ELF-1 (cell line): ENCODE results near the gene PRPSAP2.
"Not testable (repeated sequence)": the region's sequence is repeated elsewhere in the genome, so short reads cannot be mapped to it uniquely, and the experiment has no call there.

ENCODE experiments used
- DNase-seq: peaks from one replicate; pipeline ENCODE4 v3.0.0-alpha.2; 2016; ENCODE audit warnings: low read depth, low spot score

The PRPSAP2 gene, protein sequence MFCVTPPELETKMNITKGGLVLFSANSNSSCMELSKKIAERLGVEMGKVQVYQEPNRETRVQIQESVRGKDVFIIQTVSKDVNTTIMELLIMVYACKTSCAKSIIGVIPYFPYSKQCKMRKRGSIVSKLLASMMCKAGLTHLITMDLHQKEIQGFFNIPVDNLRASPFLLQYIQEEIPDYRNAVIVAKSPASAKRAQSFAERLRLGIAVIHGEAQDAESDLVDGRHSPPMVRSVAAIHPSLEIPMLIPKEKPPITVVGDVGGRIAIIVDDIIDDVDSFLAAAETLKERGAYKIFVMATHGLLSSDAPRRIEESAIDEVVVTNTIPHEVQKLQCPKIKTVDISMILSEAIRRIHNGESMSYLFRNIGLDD

DNA sequence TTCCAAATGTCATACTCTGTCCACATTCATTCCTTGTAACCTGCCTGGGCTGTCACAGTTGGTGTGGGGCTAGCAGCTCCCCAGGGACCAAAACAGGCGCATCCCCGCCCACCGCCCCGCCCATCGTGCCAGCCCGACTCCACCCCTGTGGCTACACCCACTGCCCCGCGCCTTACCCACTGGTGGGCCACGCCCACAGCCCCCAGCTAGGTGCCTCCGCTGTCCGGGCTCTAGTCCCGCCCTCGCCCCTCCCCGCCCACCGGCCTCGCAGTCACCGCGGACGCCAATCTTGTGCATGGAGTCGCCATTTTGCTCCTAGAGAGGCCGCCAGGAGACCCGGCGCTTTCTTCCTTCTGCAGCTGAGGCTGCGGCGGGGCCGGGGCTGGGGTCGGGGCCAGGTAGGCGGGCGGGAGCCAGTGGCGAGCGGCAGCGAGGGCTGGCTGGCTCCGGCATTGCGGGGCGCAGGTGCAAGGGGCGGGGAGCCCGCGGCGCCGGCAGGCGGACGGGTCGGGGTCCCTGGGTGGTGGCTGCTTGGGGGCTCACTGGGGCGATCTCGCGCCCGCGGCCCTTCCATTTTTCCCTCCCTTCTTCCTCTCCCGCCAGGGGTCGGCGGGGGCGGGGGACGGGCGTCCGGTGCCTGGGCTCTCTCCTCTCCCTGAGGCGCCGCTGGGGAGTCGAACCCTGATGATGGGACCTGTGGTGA is at the start of gene PRPSAP2:
PRPSAP2 (plus strand) TSS at position 268 of the 703 bp plus-strand sequence. CDS start 7,703 bp downstream, outside the sequence.
- peak; percentile 92 for DNase-seq

- not testable (repeated sequence) for DNase-seq
These were observed 42.0 kb upstream of the PRPSAP2 start for GRCh38 chr17:18815924-18816323.

DNA sequence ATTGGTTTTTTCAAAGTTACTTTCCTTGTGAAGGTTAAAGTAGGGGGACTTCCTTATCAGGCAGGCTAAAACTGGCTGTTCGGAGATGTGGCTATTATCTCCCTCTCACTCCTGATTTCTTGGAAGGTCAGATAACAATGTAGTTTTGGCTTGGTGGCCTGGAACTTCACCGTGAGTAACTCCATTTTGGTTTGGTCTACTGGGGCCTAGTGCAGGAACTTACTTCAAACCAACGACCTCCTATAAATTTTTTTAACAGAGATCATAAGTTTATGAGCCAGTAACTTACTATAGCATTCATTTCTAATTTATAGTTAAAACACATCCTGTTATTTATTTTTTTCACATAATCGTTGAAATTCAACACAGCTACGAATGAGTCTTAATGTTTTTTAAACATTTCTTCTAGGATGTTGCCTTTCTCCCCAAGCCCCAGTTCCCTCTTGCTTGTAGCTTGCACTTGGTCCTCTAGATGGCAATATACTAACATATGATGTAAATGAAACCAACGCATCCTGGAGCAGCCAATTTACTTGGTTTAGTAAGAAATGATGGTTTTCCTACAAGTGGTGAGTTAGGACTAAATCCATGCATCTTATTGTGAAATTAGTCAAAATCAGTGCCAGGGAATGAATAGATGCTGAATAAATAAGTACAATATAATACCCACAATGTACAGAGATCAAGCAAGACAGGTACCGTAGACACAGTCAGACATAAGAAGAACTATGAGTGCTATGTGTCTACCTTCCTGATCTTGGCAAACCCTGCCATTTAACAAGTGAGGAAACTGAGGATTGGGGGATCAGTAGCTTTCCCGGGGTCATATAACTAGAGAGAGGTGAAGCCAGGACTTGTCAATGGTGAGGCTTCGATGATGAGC is 41.2 kb upstream of the PRPSAP2 start:
- peak; percentile 26 for DNase-seq

DNA sequence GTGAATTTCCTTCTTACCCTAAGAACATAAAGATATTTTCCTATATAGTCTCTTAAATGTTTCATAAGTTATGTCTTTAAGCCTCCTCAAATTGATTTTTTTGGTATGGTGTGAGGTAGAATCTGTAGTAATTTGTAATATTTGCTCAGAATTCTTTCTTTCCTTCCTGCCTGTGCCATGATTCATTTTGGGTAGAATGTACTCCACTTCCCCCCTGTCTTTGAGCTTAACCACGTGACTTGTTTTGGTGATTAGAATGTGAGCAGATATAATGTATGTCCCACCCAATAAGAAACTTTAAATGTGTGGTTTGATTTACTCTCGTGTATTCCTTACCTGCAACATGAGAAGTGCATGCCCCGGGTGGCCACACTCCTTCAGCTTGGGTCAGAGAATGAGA is 36.5 kb upstream of the PRPSAP2 start:
- not testable (repeated sequence) for DNase-seq

DNA sequence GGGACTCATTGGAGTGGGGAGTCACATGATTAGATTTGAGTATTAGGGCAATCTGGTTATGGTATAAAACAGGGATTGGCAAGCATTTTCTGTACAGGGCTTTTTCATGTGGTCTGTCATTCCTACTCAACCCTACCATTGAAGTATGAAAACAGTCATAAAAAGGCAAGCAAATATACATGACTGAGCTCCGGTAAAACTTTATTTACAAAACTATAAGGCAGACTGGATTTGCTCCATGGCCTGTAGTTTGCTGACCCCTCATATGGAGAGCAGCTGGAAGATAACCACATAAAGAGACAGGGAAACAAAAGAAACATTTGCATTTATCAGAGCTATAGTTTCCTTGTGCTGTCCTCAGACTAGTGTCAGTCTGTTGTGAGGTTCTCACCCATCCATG is 30.3 kb upstream of the PRPSAP2 start:
- not testable (repeated sequence) for DNase-seq

DNA sequence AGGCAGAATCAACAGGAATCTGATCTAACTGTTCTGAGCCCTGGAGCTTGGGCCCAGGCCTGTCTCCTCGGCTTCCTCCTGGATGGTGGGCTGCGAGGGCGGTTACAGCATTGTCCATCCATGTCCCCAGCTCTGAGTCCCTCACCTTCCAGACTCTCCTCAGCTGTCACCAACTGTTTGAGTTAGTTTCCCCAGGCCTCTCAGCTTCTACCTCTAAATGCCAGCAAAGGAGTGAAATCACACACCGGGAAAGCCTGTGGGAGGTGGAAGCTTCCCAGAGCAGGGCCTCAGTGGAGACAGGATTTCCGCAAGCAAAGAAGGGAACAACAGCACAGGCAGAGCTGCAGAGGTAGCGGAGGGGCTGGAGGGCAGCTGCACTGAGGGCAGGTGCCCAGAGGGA is 9.4 kb upstream of the PRPSAP2 start:
- DNase-seq, result no peak

DNA sequence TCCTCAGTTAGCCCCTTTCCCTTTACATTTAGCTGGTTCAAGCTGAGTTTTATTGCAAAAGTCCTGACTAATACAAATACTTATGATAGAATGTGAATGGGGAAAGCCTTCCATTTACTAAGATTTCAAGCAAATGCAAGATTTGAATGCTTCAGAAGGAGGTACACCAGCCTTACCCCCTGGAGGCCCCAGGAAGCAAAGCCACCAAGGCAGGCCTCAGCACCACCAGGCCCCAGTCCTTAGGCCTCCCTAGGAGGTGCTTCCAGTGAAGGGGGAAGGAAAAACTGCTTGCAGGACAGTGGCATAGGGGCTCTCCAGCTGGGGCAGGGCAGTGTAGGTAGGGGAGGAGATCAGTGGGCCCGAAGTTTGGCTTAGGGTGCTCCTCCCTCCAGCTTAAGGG is 7.3 kb upstream of the PRPSAP2 start:
- no peak for DNase-seq

- DNase-seq, result no peak
These were observed 6.7 kb upstream of the PRPSAP2 start for GRCh38 chr17:18851201-18851600.

GRCh38 chr17:18854956-18855355 is 3.0 kb upstream of the PRPSAP2 start:
- no peak for DNase-seq

DNA sequence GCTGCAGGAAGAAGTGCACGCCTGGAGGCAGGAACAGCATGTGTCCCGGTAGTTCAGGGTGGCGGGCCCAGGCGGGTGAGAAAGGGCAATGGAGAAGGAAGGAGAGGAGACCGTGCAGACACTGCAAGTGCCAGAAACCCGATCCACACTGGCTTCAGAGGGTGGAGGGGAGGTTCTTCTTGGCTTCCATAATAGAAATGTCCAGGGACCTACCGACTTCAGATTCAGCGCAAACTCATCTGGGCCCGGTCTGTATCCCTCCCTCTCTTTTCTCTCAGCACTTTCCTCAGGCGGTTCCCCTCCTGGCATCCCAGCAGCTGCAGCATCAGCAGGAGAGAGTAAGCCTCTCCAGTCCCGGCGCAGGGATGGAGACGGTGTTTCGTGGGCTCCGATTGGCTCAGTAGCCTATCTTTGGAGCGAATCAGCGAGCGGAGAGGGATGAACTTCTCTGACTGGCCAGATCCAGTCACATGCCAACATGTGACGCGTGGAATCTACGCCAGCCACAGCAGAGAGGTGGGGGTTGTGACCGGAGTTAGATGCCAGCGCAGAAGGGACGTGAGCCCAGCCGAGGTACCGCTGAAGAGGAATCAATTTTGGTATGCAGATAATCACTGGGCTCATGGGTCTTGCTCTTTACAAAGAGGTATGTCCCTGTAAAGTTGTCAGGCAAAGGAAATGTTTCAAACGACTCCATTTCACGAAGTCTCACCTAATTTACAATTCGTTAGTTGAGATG is 1.9 kb upstream of the PRPSAP2 start:
- peak; percentile 97 for DNase-seq

GRCh38 chr17:18856570-18856915 is 1.4 kb upstream of the PRPSAP2 start:
- no peak for DNase-seq

DNA sequence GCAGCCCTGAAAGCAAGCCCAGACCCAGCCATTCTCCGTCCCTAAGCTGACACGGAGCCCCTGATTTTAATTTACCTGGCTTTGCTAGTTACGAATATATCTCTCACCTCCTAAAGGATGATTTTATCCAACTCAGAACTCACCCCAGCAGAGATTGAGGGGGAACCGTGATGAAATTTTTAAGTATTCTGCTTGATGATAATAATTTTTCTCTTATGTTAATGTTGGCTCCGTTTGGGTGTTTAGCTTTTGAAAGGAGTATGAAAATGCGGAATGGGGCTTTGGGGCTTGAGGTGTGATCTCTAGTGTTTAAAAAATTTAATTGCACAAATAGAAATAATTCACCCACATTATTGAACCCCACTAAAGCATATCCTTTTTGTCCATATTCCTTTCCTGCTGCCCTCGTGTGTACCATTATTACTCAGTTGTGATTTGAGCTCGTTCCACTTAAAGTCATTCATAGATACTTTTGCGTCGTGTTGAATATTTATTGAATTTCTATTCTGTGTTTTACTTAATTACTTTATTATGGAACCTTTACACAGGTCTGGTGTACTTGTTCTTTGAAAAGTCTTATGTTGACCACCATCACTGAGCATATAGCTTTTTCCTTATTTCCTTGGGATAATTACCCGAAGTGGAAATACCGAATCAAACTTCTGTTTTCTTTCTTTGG is 775 bp downstream of the PRPSAP2 start:
- DNase-seq, result no peak

DNA sequence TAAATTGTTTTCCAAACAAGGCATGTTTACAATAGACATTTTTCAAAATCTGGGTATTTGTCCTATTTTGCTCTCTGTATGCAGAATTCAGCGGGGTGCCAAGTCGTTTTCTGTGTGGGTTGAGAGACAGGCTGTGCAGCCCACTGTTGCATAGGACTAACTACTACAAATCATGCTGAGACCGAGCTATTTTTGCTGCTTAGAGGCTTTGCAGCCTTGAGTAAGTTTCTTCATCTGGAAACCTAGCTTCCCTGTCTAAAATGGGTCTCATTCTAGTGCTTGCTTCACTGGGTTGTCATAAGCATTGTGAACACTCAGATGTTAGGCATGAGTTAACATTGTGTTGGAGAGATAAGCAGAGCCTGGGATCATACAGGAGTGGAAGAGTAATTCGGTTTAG is 1.3 kb downstream of the PRPSAP2 start:
- DNase-seq, result no peak

DNA sequence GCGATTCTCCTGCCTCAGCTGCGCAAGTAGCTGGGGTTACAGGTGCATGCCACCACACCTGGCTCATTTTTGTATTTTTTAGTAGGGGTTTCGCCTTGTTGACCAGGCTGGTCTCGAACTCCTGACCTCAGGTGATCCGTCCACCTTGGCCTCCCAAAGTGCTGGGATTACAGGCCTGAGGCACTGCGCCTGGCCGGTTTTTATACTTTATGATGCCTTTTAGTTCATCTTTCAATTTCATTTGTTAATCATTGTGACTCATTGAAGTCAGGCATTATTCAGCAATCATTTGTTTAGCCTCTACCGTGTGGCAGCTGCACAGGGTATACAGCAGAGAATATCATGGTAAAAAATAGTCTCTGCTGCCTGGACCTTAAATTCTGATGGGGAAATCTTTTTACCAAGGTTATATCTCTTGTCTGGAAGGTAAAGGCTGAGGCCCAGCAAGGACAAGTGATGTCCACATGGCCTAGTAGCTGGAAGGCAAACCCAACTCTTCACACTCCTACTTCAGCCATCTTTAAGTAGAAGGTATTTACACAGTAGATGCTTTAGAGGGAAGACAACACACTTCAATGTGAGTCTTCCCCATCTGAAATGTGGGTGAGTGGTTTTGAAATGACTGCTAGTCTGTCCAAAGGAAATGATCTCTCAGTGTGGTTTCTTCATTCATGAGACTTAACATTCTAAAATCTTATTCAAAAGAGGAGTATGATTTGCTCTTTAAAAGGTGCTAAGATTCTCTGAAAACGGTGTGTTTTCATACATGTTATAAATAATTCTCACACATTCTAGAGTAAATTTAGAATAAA is 2.4 kb downstream of the PRPSAP2 start:
- no peak for DNase-seq

- DNase-seq, result no peak
These were observed 4.1 kb downstream of the PRPSAP2 start for GRCh38 chr17:18862011-18862410.

- not testable (repeated sequence) for DNase-seq
These were observed 7.1 kb downstream of the PRPSAP2 start for GRCh38 chr17:18864996-18865395.

DNA sequence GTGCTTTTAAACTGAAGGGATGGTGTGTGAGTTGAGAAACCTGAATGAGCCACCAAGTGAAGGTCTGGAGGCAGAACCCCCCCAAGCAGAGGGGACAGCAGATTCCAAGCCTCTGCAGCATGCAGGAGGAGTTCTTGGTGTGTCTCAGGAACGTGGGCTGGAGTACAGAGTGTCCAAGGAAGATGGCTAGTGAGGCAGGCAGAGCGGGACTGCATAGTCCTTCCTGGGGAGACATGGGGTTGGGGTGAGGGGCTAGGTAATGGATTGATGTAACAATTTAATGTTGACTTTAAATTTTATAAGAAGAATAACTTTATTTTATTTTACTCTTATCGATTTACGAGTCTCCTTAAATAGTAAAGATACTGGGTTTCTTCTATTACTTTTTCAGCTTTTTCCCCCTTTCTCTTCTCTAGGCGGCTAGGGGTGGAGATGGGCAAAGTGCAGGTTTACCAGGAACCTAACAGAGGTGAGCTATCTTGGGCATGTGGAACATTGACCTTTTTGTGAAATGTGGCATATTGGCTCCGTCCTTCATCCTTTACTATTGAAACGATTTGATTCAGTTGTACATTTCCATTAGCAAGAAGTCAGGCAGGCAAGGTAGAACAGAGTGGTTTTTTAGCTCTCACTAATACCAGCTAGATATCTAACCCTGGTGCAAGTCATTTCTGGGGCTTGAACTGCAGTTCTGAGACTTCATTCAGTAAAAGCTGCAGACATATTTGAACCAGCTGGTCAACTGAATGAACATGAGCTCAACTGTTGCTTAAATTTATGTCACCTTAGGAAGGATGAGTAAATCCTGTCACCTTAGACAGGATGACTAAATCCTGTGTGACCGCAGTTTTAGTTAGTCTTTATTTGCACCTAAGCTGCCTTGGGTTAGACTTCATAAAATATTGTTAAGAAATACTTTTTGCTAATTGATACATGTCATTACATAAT is 9.2 kb downstream of the PRPSAP2 start:
- DNase-seq, result no peak

GRCh38 chr17:18877104-18877645 is 19.2 kb downstream of the PRPSAP2 start:
- no peak for DNase-seq
